Fibroblast of mammary gland (primary cell): ENCODE data around the gene DTNBP1.

ENCODE experiments used
- DNase-seq: peaks from one replicate; pipeline ENCODE4 v3.0.0-alpha.2; 2010; ENCODE audit warnings: low read depth
- H3K4me3 ChIP-seq: 2 replicates; pipeline ENCODE4 v1.5.1; 2011; ENCODE audit warnings: low read depth, mild to moderate bottlenecking, low read length, moderate library complexity; ENCODE audit not compliant: control insufficient read depth
- TF ChIP-seq, protein P1 (sequence below): conservative IDR thresholded peaks from 2 replicates; pipeline ENCODE4 v1.5.1; 2011; ENCODE audit warnings: low read depth, low read length, inconsistent platforms; ENCODE audit not compliant: control insufficient read depth, insufficient read depth

The DTNBP1 gene

DNA sequence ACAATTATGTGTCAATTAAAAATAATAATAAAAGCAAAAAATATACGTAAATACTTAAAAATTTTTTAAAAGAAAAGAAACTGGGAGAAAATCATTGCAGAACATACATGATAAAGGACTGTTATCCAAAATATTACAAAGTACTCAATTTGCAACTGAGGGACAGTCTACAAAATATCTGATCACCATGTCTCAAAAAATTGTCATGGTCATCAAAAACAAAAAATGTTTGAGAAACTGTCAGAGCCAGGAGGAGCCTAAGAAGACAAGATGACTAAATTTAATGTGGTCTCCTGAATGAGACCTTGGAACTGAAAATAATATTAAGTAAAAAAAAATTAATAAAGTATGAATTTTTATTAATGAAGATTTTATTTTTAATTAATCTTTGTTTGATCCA is 43.5 kb downstream of the DTNBP1 start:
- TF ChIP-seq, protein P1, sequence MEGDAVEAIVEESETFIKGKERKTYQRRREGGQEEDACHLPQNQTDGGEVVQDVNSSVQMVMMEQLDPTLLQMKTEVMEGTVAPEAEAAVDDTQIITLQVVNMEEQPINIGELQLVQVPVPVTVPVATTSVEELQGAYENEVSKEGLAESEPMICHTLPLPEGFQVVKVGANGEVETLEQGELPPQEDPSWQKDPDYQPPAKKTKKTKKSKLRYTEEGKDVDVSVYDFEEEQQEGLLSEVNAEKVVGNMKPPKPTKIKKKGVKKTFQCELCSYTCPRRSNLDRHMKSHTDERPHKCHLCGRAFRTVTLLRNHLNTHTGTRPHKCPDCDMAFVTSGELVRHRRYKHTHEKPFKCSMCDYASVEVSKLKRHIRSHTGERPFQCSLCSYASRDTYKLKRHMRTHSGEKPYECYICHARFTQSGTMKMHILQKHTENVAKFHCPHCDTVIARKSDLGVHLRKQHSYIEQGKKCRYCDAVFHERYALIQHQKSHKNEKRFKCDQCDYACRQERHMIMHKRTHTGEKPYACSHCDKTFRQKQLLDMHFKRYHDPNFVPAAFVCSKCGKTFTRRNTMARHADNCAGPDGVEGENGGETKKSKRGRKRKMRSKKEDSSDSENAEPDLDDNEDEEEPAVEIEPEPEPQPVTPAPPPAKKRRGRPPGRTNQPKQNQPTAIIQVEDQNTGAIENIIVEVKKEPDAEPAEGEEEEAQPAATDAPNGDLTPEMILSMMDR, result no peak
- DNase-seq, result no peak
- H3K4me3 ChIP-seq, result no peak overlapping the region

DNA sequence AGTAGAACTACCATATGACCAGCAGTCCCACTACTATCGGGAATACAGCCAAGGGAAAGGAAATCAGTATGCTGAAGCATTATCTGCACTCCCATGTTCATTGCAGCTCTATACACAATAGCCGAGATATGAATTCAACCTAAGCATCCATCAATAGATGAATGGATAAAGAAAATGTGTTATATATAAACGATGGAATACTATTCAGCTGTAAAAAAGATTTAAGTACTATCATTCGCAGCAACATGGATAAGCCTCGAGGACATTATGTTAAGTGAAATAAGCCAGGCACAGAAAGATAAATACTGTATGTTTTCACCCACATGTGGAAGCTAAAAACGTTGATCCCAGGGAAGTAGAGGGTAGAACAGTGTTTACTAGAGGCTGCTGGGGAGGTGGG is 44.1 kb downstream of the DTNBP1 start:
- DNase-seq, result no peak
- TF ChIP-seq, protein P1, result no peak
- H3K4me3 ChIP-seq, result no peak overlapping the region

DNA sequence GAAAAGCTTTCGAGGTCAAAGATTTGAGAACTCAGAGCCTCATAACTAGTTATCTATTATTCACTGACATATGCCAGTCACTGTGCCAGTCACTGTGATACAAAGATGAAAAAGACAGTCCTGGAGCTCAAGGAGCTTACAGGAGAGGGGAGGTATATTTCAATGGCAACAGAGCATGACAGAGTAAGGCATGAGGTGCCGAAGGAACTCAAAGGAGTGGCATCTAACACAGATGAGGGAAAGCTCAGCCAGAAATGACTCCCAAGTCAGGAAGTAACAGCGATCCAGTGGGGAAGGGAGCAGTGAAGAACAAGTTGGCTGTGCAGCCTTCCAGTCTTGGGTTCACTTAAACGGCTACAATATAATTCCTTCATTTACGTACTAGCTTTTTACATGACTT is 46.6 kb downstream of the DTNBP1 start:
- no peak overlapping the region for H3K4me3 ChIP-seq
- TF ChIP-seq, protein P1, result no peak
- DNase-seq, result no peak

DNA sequence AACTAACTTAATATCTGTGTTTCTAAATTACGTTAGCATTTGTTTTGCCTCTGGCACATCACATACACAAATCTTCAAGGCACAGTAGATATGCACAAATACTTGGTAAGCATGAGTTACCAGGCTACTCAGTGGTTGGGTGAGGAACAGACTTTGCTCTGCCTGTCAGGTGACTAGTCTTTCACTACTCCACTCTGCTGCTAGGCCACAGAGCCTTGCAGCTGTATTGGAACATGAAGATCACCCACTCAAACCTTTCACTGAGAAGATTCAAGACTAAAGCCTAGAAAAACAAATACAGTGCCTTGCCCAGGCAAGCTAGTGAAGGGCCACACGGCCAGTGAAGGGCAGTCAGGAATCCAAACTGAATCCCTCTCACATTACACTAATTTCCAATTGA is 47.0 kb downstream of the DTNBP1 start:
- TF ChIP-seq, protein P1, result no peak
- no peak overlapping the region for H3K4me3 ChIP-seq
- no peak for DNase-seq

DNA sequence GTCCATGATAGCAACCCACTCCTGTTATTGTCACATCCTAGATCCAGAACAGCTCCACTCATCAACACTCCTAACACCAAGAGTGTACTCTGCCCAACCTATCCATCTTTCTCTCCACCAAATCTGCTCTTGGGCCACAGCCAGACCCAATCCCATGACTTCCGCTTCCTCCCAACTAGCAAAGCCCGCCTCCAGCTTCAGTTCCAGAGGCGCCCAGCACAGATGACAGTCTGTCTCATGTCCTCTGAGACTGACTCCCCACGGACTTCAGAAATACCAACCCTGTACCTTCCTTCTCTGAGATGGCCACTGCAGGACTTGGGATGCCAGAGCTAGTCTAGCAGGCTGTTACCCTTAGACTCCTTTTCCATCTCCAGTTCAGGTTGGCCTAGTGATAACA is 48.6 kb downstream of the DTNBP1 start:
- TF ChIP-seq, protein P1, result no peak
- no peak for DNase-seq
- no peak overlapping the region for H3K4me3 ChIP-seq

DNA sequence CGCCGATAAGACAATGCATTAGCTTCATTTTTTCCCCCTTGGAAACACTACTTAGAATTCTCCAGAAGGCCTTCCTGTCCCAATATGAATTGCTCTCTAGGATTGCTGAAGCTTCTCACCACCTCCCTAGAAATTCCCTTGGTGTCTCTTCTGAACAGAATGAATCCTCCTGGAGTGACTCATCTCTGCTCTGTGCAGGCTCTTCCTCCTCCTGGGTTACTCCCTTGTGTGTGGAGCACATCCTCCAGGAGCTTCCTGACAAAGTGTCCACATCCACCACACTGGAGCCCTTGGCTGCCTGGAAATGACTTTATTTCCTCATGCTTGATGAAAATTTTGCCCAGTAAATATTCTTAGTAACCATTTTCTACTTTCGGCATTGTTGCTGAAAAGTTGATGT is 54.4 kb downstream of the DTNBP1 start:
- peak; percentile 91 for DNase-seq
- TF ChIP-seq, protein P1, result no peak
- H3K4me3 ChIP-seq, result no peak overlapping the region

DNA sequence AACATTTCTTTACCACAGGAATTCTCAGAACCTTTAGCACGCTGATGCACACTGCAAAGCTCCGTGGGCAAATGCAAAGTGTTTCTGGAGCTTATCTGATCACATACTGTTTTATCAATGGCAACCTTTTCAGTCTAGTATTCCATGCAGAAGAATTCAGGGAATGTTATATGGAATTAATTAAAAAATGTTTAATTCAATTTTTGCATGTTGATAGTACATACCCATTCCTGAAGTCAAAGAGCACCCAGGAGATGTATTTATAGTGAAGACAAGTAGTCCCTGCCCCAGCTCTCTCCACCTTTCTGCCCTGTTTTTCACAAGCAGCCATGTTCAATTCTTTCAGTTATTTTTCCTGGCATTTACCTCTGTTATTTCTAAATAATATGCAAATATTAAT is 55.2 kb downstream of the DTNBP1 start:
- TF ChIP-seq, protein P1, result no peak
- DNase-seq, result no peak
- no peak overlapping the region for H3K4me3 ChIP-seq
